ENCODE data around the gene ZNF536.

The ZNF536 gene

GRCh38 chr19:30371960-30372824 lies at the start of gene ZNF536:
Gene ZNF536 (plus strand): TSS chr19:30372384. CDS start chr19:30443563, 71,179 bp downstream.
- DNase-seq (ENCODE audit: low spot score), result no peak

GRCh38 chr19:30322641-30323320 lies 49.4 kb upstream of the ZNF536 start:
- no peak for DNase-seq (ENCODE audit: low spot score)

- DNase-seq (ENCODE audit: low spot score), result no peak
These were observed 48.3 kb upstream of the ZNF536 start for GRCh38 chr19:30323904-30324303.

- DNase-seq (ENCODE audit: low spot score), result no peak
These were observed 47.2 kb upstream of the ZNF536 start for GRCh38 chr19:30324982-30325381.

GRCh38 chr19:30325676-30326392 lies 46.4 kb upstream of the ZNF536 start:
- no peak for DNase-seq (ENCODE audit: low spot score)

- no peak for DNase-seq (ENCODE audit: low spot score)
These were observed 45.8 kb upstream of the ZNF536 start for GRCh38 chr19:30326393-30326710.

GRCh38 chr19:30327331-30327730 lies 44.9 kb upstream of the ZNF536 start:
- DNase-seq (ENCODE audit: low spot score), result no peak

GRCh38 chr19:30328096-30328495 lies 44.1 kb upstream of the ZNF536 start:
- no peak for DNase-seq (ENCODE audit: low spot score)

GRCh38 chr19:30330266-30330665 lies 41.9 kb upstream of the ZNF536 start:
- no peak for DNase-seq (ENCODE audit: low spot score)

GRCh38 chr19:30332445-30333234 lies 39.5 kb upstream of the ZNF536 start:
- no peak for DNase-seq (ENCODE audit: low spot score)

GRCh38 chr19:30333291-30334065 lies 38.7 kb upstream of the ZNF536 start:
- no peak for DNase-seq (ENCODE audit: low spot score)

- no peak for DNase-seq (ENCODE audit: low spot score)
These were observed 37.3 kb upstream of the ZNF536 start for GRCh38 chr19:30334841-30335240.

- DNase-seq (ENCODE audit: low spot score), result no peak
These were observed 36.8 kb upstream of the ZNF536 start for GRCh38 chr19:30335306-30335886.

- DNase-seq (ENCODE audit: low spot score), result no peak
These were observed 35.9 kb upstream of the ZNF536 start for GRCh38 chr19:30336290-30336689.

- DNase-seq (ENCODE audit: low spot score), result no peak
These were observed 34.1 kb upstream of the ZNF536 start for GRCh38 chr19:30338041-30338456.

- DNase-seq (ENCODE audit: low spot score), result no peak
These were observed 33.1 kb upstream of the ZNF536 start for GRCh38 chr19:30338878-30339623.

GRCh38 chr19:30339624-30340525 lies 32.3 kb upstream of the ZNF536 start:
- DNase-seq (ENCODE audit: low spot score), result no peak

- DNase-seq (ENCODE audit: low spot score), result no peak
These were observed 31.2 kb upstream of the ZNF536 start for GRCh38 chr19:30340771-30341561.

All from D341Med (cell line).